HL-60 (cell line): ENCODE measurements around the gene GSN.

Experiments used
- DNase-seq, 2 experiments: peaks; one replicate each; pipeline ENCODE4 v3.0.0-alpha.2; 2010 to 2020; ENCODE audit warnings: low read depth in 1 of 2, low spot score in 1 of 2
- H3K27ac ChIP-seq: fragments of 250-450 bp; sonication (Bioruptor Pico); replicated peaks from 2 replicates; pipeline ENCODE4 v1.5.1; 2020; ENCODE audit warnings: mild to moderate bottlenecking, moderate library complexity
- H3K27me3 ChIP-seq: fragments of 250-450 bp; sonication (Bioruptor Pico); 2 replicates; pipeline ENCODE4 v1.5.1; 2021; ENCODE audit warnings: mild to moderate bottlenecking, moderate library complexity; ENCODE audit not compliant: insufficient read depth, poor library complexity, severe bottlenecking
- H3K4me3 ChIP-seq: replicated peaks from 2 replicates; pipeline ENCODE4 v1.5.1; 2011; ENCODE audit warnings: mild to moderate bottlenecking, control low read depth, low read length; ENCODE audit not compliant: insufficient read depth
- GABPA ChIP-seq: IDR thresholded peaks from 2 replicates; pipeline ENCODE4 v1.6.1; 2012; ENCODE audit warnings: low read depth
- POLR2AphosphoS5 ChIP-seq: IDR thresholded peaks from 2 replicates; pipeline ENCODE4 v1.6.1; 2012; ENCODE audit warnings: low read depth
- REST ChIP-seq: IDR thresholded peaks from 2 replicates; pipeline ENCODE4 v1.6.1; 2012; ENCODE audit warnings: low read depth; ENCODE audit not compliant: insufficient replicate concordance
- SPI1 ChIP-seq: IDR thresholded peaks from 2 replicates; pipeline ENCODE4 v1.6.1; 2012; ENCODE audit warnings: low read depth, mild to moderate bottlenecking, borderline replicate concordance
- TF ChIP-seq, protein P1 (sequence below): IDR thresholded peaks from one replicate; pipeline ENCODE4 v1.5.1; 2011; ENCODE audit warnings: low read length, control low read depth, inconsistent platforms; ENCODE audit not compliant: insufficient read depth

Gene GSN

GRCh38 chr9:121260457-121261106, 7.4 kb upstream of the GSN start:
- DNase-seq, result no peak
- H3K4me3 ChIP-seq, result no peak overlapping the region
- H3K27me3 ChIP-seq, result no peaks in the 10 kb centered on the region
- no peak for TF ChIP-seq GABPA
- TF ChIP-seq, protein P1, sequence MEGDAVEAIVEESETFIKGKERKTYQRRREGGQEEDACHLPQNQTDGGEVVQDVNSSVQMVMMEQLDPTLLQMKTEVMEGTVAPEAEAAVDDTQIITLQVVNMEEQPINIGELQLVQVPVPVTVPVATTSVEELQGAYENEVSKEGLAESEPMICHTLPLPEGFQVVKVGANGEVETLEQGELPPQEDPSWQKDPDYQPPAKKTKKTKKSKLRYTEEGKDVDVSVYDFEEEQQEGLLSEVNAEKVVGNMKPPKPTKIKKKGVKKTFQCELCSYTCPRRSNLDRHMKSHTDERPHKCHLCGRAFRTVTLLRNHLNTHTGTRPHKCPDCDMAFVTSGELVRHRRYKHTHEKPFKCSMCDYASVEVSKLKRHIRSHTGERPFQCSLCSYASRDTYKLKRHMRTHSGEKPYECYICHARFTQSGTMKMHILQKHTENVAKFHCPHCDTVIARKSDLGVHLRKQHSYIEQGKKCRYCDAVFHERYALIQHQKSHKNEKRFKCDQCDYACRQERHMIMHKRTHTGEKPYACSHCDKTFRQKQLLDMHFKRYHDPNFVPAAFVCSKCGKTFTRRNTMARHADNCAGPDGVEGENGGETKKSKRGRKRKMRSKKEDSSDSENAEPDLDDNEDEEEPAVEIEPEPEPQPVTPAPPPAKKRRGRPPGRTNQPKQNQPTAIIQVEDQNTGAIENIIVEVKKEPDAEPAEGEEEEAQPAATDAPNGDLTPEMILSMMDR, result no peak
- no peak for TF ChIP-seq REST
- TF ChIP-seq POLR2AphosphoS5, result no peak
- TF ChIP-seq SPI1, result no peak
- H3K27ac ChIP-seq, result no peak overlapping the region

DNA sequence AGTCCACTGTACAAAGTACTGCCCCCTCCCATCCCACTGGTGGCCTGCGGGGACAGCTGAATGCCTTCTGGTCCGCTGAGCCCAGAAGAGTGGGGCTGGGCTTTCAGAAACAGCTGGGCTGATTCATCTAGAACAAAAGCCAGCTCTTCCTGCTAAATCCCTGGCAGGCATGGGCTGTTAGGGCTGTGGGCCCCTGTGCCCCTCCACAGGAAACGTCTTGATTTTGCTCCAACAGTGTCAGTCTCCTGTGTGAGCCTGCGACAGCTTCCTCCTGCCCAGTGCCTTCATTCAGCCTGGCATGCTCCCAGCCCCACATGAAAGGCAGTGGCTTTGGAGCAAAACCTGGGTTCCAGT, 6.9 kb upstream of the GSN start:
- no peak for DNase-seq
- no peak for TF ChIP-seq GABPA
- no peak for TF ChIP-seq REST
- TF ChIP-seq POLR2AphosphoS5, result no peak
- no peak for TF ChIP-seq SPI1
- Histone ChIP-seq H3K27ac (no peak overlapping the region), H3K27me3 (no peaks in the 10 kb centered on the region), H3K4me3 (no peak overlapping the region)

DNA sequence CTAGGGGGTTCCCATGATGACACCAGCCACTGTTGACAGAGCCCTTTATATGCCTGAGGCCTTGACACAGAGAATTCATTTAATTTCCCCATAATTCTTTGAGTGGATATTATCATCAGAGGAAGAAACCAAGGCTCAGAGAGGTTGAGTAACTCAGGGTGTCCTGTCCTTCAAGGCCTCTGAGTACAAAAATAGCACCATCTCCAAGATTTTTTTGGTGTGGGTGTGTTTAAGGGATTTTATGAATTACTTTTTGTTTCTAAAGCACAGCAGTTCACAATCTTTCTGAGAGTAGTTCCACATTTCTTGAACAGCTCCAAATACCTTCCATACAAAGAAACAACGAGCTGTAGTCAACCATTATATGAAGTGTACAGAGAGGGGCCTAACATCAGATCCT, 6.2 kb upstream of the GSN start:
- Histone ChIP-seq H3K4me3 (no peak overlapping the region), H3K27me3 (no peaks in the 10 kb centered on the region), H3K27ac (no peak overlapping the region)
- TF ChIP-seq REST, result no peak
- TF ChIP-seq, protein P1, result no peak
- no peak for TF ChIP-seq SPI1
- TF ChIP-seq GABPA, result no peak
- no peak for TF ChIP-seq POLR2AphosphoS5
- DNase-seq, result no peak
